ENCODE results near the gene KCNB1.
"Not testable (repeated sequence)": the region's sequence is repeated elsewhere in the genome, so short reads cannot be mapped to it uniquely, and the experiment has no call there.

KCNB1 gene

GRCh38 chr20:49433333-49433732 lies 49.1 kb downstream of the KCNB1 start:
- no peak for DNase-seq (ENCODE audit: low spot score)

DNA sequence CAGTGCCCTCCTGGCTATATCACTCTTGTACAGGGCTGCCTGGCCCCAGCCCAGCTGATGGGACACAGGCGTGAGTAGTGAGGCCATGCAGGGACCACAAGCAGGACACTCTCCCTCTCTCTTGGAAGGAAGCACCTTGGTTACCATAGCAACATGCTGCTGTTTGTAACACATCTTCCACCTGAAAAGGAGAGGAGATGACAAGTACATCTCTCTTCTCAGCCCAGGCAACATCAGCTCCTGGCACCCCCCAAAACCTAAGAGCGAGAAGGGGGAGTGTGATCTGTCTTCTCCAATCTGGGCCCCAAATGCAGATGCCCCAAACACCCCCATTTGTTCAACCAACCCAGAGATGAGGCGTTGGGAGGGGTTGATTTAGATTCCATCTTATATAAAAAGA lies 49.9 kb downstream of the KCNB1 start:
- DNase-seq (ENCODE audit: low spot score) = no peak

DNA sequence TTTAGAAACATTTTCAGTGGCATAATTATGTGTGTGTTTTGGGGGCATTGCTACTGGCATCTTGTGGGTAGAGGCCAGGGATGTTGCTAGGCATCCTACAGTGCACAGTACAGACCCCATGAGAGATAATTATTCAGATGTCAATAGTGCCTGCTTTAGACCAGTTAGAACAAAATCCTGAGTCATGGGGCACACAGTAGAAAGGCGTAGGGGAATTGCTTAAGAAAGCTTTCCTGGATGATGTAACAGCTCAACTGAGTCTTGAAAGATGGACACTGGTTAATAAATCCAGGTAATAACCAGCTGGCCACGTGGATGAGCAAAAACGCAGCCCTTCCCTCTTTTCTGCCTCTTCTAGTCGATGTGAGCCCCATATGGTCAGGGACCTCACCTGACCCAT lies 51.1 kb downstream of the KCNB1 start:
- DNase-seq (ENCODE audit: low spot score) = no peak

GRCh38 chr20:49430320-49430719 lies 52.1 kb downstream of the KCNB1 start:
- no peak for DNase-seq (ENCODE audit: low spot score)

GRCh38 chr20:49427751-49428518 lies 54.5 kb downstream of the KCNB1 start:
- DNase-seq (ENCODE audit: low spot score) = no peak

DNA sequence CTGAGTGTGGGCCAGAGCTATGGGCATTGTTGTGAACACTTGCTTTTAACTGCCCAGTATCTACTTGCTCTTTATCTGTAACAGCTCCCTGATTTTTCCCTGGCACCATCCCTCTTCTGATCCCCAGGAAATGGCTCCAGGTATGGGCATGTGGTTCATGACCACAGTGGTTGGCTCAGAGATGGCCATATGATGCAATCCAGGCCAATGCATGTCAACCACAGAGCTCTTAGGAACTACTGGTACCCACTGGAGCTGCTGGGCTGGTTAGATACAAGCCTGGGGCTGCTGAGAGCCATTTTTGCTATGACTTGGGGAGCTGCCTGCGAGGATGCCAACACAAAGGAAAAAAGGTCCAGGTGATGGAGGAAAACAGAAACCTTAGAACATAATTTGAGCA lies 55.6 kb downstream of the KCNB1 start:
- no peak for DNase-seq (ENCODE audit: low spot score)

DNA sequence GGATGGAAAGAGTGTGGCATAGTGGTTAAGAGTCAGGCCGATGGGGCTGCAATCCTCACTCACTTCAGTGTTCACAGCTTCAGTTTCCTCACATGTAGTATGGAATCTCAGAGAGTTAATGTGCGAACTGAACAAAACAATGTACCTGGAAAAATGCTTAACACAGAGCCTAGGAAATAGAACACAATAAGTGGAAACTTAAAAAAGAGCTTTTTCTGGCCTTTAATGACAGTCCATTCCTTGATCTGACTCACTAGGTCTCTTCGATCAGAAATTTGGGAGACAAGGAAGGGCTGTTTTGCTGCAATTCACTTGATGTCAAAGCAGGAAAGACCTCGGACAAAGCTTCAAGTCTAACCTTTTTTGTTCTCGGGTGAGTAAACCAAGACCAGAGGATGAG lies 56.1 kb downstream of the KCNB1 start:
- DNase-seq (ENCODE audit: low spot score) = no peak

- DNase-seq (ENCODE audit: low spot score) = no peak
Observed at GRCh38 chr20:49424536-49424935, 57.9 kb downstream of the KCNB1 start.

- no peak for DNase-seq (ENCODE audit: low spot score)
Observed at GRCh38 chr20:49422161-49422560, 60.3 kb downstream of the KCNB1 start.

- no peak for DNase-seq (ENCODE audit: low spot score)
Observed at GRCh38 chr20:49420811-49421295, 61.6 kb downstream of the KCNB1 start.

GRCh38 chr20:49420292-49420691 lies 62.2 kb downstream of the KCNB1 start:
- DNase-seq (ENCODE audit: low spot score) = no peak

GRCh38 chr20:49419785-49420184 lies 62.7 kb downstream of the KCNB1 start:
- DNase-seq (ENCODE audit: low spot score) = no peak

GRCh38 chr20:49418809-49419208 lies 63.7 kb downstream of the KCNB1 start:
- DNase-seq (ENCODE audit: low spot score) = no peak

DNA sequence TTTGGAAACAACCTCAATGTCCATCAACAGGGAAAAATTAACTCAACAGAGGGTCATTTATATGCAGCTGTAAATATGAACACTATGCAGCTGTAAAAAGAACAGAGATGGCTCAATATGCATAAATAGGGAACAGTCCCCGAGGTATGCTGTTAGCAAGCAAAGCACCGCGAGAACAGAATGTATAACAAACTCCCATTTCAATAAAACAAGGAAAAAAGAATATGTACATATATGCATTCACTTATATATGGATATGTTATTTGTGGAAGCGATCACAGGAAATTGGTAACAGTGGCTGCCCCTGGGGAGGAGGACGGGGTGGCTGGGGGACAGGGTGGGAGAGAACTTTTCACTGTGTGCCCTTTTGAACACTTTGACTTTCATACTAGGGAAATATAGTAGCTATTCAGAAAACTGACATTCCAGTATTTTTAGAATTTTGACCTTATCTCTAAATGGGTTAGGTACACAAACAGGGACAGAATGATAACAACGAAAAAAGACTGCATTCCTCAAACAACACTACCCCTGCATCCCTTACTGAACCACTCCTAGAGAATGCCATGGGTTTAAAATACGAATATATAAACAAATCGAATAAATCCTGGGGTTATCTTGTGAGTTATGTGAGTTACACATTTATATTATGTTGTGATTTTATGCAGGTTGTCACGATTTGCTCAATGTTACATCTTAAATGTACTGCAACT lies 64.5 kb downstream of the KCNB1 start:
- no peak for DNase-seq (ENCODE audit: low spot score)

DNA sequence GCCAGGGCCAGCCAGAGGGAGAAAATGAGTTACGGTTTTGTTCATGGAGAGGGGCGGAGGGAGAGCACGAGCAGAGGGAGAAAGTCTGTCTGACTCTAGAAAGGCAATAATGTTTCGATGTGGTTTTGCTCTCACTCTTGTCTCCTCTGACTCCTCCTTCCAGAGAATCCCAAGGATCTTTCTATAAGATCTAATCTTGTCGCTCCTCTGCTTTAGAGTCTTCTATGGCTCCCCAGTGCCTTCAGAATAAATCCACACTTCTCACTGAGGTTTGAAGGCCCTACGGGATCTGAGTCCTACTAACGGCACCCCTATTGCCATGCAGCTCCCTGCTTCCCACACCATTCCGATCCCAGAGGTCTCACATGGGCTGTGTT lies 66.8 kb downstream of the KCNB1 start:
- DNase-seq (ENCODE audit: low spot score) = no peak

DNA sequence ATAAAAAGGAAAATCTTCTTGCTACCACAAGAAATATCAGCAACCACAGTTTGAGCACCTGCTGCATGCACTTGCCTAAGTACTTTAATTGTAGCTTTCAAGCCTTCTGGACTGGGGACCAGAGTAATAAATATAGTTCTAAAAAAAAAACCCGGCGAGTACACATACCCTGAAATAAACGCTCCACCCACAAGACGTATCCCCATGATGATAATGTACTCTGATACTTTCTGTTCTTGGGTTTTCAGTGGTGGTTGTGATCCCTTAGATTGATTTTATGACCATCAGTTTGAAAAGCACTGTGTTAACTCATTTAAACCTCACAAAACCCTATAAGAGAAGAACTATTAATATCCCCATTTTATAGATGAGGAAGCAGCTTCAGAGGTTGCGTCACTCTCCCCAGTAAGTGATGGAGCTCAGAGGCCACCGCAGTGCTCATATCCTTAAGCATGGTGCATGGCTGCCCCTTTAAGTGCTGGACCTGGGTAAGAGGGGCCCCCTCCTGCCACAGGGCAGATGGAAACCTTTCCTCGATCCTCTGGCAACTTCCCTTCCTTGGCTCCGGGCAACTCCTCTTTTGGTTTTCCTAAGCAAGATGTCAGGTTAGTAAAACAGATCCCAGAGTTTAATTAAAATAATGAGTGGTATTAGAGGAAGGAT lies 67.3 kb downstream of the KCNB1 start:
- no peak for DNase-seq (ENCODE audit: low spot score)

DNA sequence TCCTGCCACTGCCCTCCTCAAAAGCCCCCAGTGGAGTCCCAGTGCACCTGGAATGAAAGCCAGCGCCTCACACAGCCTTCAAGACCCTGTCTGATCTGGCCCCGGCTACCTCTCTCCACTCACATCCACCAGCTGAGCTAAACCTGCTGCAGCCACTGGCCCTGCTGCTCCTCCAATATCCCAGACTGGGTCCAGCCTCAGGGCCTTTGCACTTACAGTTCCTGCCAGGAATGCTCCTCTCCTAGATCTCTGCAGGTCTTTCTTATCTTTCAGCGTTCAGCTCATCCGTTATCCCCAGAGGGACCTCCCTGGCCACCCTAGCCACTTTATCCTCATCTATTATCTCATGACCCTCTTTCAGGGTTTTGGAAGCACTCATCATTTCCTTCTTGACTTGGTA lies 68.8 kb downstream of the KCNB1 start:
- no peak for DNase-seq (ENCODE audit: low spot score)

DNA sequence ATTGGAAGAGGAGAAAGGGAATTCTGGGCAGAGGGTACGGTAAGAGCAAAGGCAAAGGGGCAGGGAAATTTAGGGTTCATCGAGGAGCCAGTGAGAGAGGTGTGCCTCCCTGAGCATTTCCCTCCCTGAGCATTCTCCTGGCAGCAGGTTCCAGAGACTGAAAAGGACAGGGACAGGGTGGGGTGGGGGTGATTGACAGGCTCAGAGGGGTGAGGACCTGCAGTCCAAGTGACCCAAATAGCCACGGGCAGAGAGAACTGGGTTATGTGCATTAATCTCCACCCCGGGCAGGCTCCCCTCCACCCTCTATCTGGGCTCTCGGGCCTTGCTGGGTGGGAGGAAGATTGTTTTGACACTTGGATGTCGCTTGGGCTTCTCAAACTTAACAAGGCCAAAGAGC lies 69.5 kb downstream of the KCNB1 start:
- no peak for DNase-seq (ENCODE audit: low spot score)

DNA sequence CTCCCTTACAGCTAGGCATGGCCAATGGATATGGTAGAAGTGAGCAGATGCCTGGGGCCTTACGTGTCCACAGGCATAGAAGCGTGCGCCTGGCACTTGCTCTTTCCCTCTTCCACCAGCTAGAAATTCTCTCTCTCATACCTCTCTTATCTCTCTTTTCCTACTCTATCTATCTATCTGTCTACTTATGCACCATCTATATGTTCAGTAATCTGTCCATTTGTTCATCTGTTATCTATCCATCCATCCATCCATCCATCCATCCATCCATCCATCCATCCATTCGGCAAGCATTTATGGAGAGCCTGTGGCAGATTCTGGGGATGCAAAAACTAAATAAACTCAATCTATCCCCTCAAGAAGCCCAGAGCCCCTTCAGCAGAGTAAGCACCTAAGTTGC lies 70.2 kb downstream of the KCNB1 start:
- DNase-seq (ENCODE audit: low spot score) = no peak

DNA sequence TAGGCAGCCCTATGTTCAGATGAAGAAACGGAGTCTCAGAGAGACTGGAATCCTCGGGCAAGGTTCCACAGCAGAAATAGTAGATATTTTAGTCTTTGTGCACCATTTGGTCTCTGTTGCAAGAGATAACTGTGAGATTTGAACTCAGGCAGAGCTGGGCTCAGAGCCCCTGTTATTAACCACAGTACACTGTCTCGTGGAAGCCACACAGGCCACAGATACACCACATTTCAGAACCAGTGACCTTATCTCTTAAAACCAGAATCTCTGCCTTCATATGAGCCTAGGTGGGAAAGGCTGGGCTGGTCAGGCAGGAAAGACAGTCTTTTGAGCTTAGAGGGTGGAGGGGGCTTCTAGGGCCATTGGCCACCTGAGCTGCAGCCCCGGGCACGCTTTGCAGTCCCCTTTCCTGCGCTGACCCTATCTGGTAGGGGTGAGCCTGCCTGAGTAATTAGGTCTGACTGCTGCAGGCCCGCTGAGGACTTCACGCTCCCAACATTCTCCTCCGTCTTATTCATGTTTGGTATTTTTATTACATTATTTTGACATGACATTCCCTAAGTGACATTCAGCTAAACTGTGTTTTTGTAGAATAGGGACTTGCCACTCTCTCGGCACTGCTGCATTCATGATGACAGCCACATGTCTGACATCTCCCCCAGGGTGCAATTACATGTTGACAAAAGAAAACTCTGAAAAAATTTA lies 71.1 kb downstream of the KCNB1 start:
- DNase-seq (ENCODE audit: low spot score) = peak; percentile 41

DNA sequence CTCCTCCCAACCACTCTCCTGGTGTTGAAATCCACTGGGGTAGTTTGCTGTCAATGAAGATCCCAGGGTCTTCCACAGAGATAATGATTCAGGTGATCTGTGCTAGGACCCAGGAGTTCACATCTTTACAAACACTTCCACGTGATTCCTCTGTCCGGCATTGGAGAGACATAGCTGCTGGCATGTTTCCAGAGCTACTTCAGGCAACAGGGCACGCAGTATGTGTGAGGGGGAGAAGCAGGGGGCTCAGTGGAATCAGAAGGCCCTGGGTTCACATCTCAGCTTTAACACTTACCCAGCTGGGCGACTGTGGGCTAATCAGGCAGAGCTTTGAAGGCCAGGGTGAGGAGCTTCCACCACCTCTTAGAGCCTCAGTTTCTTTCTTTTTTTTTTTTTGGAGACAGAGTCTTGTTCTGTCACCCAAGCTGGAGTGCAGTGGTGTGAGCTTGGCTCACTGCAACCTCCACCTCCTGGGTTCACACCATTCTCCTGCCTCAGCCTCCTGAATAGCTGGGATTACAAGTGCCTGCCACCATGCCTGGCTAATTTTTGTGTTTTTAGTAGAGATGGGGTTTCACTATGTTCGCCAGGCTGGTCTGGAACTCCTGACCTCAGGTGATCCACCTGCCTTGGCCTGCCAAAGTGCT lies 72.4 kb downstream of the KCNB1 start:
- DNase-seq (ENCODE audit: low spot score) = not testable (repeated sequence)
